ENCODE measurements around the gene ATXN7. TPM values are rescaled to one million over a fixed set of nuclear protein-coding genes. Genes with fewer than 3 reads are reported as not detected.

ATXN7 gene
- total and polyA plus RNA-seq, 2 of the 4 experiments (the other 2 are of a cell fraction): 8.6 to 13.6 TPM

DNA sequence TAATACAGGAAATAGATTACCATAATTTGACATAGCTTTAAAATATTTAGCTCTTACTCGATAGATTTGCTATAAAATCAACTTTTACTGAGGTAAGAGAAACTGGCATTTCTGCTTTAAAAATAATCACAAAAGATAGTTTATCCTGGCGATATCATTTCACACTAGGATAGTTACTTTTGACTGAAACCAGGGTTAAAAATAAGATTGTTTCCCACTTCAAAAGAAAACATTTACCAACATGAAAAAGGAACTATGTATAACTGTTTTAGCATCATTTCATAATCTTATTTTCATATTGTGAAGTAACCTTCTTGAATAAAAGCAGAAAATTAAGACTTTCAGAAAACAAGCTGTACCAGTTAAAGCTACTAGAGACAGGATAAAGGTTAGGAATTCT lies 144.3 kb downstream of the ATXN7 start:
- no peaks in the 10 kb centered on the region for H3K27me3 ChIP-seq (ENCODE audit: control insufficient read depth, insufficient read depth, low read length)
- no peak overlapping the region for H2BK120ac ChIP-seq (ENCODE audit: low read depth, low read length)
- no peak overlapping the region for H4K91ac ChIP-seq (ENCODE audit: insufficient read depth, low read depth, low read length)
- peaks cover 43% of the 10 kb centered on the region for H3K36me3 ChIP-seq (ENCODE audit: control insufficient read depth, insufficient read depth, low read length)
- H3K27ac ChIP-seq (ENCODE audit: insufficient read depth, low read length): no peak overlapping the region
- no peak overlapping the region for H2BK15ac ChIP-seq (ENCODE audit: low read depth, low read length)
- H3K4me2 ChIP-seq (ENCODE audit: low read depth, low read length): no peak overlapping the region
- ChIA-PET CTCF (interaction anchor here (1.0 to 1.1 kb wide), 2 partner anchors 14 to 46 kb away, joined by 3 to 4 read pairs; no protein-coding TSS in a partner anchor), POLR2A (ENCODE audit: unreplicated experiment) (no interaction called here)
- no CpG with 5 or more reads among the region's 2 CpGs for WGBS, 2 experiments (ENCODE audit: extremely low coverage in 2 of 2, insufficient read length in 1 of 2)
- no peak overlapping the region for H4K5ac ChIP-seq (ENCODE audit: low read depth, low read length)
- no peak overlapping the region for H3K23ac ChIP-seq (ENCODE audit: low read depth, low read length)
- no peak overlapping the region for H3K4me3 ChIP-seq (ENCODE audit: insufficient read depth, low read depth, low read length)
- H2AK9ac ChIP-seq (replicated peaks; ENCODE audit: low read depth, low read length, poor library complexity): no peak overlapping the region
- ATAC-seq (ENCODE audit: low read depth): no peak
- no peak overlapping the region for H4K8ac ChIP-seq (ENCODE audit: low read depth in 2 of 2, low read length in 2 of 2)
- no peak overlapping the region for H3K56ac ChIP-seq (ENCODE audit: extremely low read depth, insufficient read depth, low read length)
- H2AK5ac ChIP-seq (ENCODE audit: low read depth, low read length): no peak overlapping the region
- dilution Hi-C loops (cut with HindIII; ENCODE audit: low sequenced_read_pairs, unreplicated experiment) (no loop called here), intact Hi-C loops (cut with micrococcal nuclease) (no loop called here), in situ Hi-C loops (cut with MboI; ENCODE audit: low sequenced_read_pairs) (no loop called here)
- peaks cover 19% of the 10 kb centered on the region; the same call in 1 of the 2 replicates for H4K20me1 ChIP-seq (ENCODE audit: insufficient read depth, low read length)
- H3K4me1 ChIP-seq (ENCODE audit: control insufficient read depth, insufficient read depth, low read length): peaks cover 6% of the 10 kb centered on the region
- H3K18ac ChIP-seq (ENCODE audit: low read depth, low read length): no peak overlapping the region
- no peaks in the 10 kb centered on the region for H3K9me3 ChIP-seq (ENCODE audit: control insufficient read depth, insufficient read depth, low read length)
- peaks cover 15% of the 10 kb centered on the region for H3K9me1 ChIP-seq (ENCODE audit: insufficient read depth, low read length)
- no peak overlapping the region for H2BK5ac ChIP-seq (ENCODE audit: low read depth, low read length, poor library complexity, severe bottlenecking)
- no TSS peak for BruUV-seq (replicated peaks)
- H2BK20ac ChIP-seq (ENCODE audit: low read depth, low read length): no peak overlapping the region
- DNase-seq: no peak
- peaks cover 28 to 45% of the 10 kb centered on the region in 2 experiments for H3K79me1 ChIP-seq (ENCODE audit: low read depth in 1 of 2, low read length in 2 of 2)
- H2AFZ ChIP-seq (replicated peaks; ENCODE audit: low read length, poor library complexity): no peak overlapping the region
- no peak overlapping the region for H3K14ac ChIP-seq (replicated peaks; ENCODE audit: low read depth, low read length)
- no peak overlapping the region for H3K9ac ChIP-seq (ENCODE audit: low read depth, low read length)
- no peak overlapping the region for H3K4ac ChIP-seq (ENCODE audit: low read depth, low read length)
- TF ChIP-seq MAZ (IDR thresholded peaks at IDR 0.05; ENCODE audit: borderline replicate concordance, low read depth, low read length): no peak
- no peak for TF ChIP-seq MAFK (IDR thresholded peaks at IDR 0.05; ENCODE audit: low read depth, low read length)
- TF ChIP-seq SMC3 (IDR thresholded peaks at IDR 0.05; ENCODE audit: low read depth, low read length): no peak
- TF ChIP-seq, protein P1, sequence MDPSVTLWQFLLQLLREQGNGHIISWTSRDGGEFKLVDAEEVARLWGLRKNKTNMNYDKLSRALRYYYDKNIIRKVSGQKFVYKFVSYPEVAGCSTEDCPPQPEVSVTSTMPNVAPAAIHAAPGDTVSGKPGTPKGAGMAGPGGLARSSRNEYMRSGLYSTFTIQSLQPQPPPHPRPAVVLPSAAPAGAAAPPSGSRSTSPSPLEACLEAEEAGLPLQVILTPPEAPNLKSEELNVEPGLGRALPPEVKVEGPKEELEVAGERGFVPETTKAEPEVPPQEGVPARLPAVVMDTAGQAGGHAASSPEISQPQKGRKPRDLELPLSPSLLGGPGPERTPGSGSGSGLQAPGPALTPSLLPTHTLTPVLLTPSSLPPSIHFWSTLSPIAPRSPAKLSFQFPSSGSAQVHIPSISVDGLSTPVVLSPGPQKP (IDR thresholded peaks at IDR 0.05; ENCODE audit: borderline replicate concordance, low read depth, low read length): no peak
- TF ChIP-seq, protein P2, sequence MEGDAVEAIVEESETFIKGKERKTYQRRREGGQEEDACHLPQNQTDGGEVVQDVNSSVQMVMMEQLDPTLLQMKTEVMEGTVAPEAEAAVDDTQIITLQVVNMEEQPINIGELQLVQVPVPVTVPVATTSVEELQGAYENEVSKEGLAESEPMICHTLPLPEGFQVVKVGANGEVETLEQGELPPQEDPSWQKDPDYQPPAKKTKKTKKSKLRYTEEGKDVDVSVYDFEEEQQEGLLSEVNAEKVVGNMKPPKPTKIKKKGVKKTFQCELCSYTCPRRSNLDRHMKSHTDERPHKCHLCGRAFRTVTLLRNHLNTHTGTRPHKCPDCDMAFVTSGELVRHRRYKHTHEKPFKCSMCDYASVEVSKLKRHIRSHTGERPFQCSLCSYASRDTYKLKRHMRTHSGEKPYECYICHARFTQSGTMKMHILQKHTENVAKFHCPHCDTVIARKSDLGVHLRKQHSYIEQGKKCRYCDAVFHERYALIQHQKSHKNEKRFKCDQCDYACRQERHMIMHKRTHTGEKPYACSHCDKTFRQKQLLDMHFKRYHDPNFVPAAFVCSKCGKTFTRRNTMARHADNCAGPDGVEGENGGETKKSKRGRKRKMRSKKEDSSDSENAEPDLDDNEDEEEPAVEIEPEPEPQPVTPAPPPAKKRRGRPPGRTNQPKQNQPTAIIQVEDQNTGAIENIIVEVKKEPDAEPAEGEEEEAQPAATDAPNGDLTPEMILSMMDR (conservative IDR thresholded peaks at IDR 0.05; ENCODE audit: low read depth, low read length): no peak
- TF ChIP-seq FOS (IDR thresholded peaks at IDR 0.05; ENCODE audit: low read depth, low read length): no peak
- no peak for TF ChIP-seq RFX5 (IDR thresholded peaks at IDR 0.05; ENCODE audit: low read depth, low read length)
- no peak for TF ChIP-seq CEBPB (IDR thresholded peaks at IDR 0.05; ENCODE audit: low read depth, low read length)
- TF ChIP-seq RAD21 (IDR thresholded peaks at IDR 0.05; ENCODE audit: low read length): no peak
- no peak for TF ChIP-seq NFE2L2 (IDR thresholded peaks at IDR 0.05; ENCODE audit: low read depth, low read length)
- TF ChIP-seq CHD1 (IDR thresholded peaks at IDR 0.05; ENCODE audit: low read depth, low read length): no peak
- TF ChIP-seq RCOR1 (IDR thresholded peaks at IDR 0.05; ENCODE audit: insufficient replicate concordance, low read length): no peak
- TF ChIP-seq POLR2A (IDR thresholded peaks at IDR 0.05; ENCODE audit: low read depth, low read length): no peak
